ENCODE data around the gene EML1.

The EML1 gene

DNA sequence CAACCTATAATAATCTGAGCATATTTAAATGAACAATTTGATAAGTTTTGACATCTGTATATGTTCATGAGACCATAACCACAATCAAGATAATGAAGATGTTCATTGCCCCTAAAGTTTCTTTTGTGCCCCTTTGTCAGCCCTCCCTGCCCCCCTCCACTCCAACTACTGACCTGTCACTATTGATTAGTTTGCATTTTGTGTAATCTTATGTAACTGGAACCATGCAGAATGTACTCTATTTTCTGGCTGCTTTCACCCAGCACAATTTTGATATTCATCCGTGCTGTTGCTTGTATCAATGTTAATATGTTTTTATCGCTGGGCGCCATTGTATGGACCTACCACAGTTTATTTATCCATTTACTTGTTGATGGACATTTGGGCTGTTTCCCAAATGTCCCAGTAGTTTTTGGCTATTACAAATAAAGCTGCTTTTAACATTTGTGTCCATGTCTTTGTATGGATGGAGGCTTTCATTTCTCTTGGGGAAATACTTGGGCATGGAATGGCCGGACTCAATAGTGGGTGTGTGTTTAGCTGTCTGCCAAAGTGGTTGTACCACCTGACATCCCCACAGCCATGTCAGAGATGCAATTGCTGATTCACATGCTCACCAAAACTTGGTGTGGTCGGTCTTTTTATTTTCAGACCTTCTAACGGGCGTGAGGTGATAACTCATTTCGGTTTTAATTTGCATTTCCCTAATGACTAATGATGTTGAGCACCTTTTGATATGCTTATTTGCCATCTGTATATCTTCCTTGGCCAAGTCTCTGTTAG, 38.9 kb downstream of the EML1 start:
- no peak for DNase-seq

- no peak for DNase-seq
Observed at GRCh38 chr14:99837822-99838221, 44.6 kb downstream of the EML1 start.

DNA sequence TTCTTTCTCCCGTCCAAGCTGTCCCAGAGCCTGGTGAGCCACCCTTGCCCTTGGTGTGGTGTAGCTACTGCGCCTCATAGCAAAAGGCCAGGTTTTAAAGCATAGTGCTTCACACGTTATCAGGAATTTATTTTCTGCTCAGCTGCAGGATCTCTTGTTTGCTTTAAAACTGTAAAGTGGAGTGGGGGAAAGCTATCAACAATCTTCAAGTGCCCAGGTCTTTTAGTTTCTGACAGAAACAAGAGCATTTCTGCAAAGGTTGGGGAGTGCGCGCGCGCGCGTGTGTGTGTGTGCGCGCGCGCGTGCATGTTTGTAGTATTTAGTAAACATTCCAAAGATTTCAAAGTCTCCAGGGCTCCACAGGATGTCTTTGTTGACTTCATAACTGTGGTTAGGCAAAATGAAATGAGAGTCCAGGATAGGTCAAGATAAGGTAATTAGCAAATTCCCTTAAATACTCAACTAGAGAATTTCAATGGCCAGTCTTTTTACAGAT, 45.5 kb downstream of the EML1 start:
- no peak for DNase-seq

DNA sequence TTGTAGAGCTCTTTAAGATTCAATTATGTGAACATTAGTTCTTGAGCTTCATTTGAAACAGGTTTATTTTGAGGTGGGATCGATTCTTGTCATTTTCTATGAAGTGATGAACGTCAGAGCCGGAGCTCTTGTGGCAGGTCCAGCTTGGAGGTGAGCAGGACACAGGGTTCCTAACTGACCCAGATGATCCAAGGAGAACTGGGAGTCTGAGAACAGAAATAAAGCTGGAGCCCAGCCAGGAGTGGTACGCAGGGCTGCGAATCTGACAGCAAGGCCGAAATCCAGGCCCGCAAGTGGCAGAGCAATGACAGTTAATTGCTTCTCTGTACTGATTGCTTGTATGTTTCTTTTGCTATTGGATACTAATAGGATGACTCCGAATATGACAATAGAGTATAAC, 46.5 kb downstream of the EML1 start:
- no peak for DNase-seq

GRCh38 chr14:99840265-99840664, 47.1 kb downstream of the EML1 start:
- no peak for DNase-seq

DNA sequence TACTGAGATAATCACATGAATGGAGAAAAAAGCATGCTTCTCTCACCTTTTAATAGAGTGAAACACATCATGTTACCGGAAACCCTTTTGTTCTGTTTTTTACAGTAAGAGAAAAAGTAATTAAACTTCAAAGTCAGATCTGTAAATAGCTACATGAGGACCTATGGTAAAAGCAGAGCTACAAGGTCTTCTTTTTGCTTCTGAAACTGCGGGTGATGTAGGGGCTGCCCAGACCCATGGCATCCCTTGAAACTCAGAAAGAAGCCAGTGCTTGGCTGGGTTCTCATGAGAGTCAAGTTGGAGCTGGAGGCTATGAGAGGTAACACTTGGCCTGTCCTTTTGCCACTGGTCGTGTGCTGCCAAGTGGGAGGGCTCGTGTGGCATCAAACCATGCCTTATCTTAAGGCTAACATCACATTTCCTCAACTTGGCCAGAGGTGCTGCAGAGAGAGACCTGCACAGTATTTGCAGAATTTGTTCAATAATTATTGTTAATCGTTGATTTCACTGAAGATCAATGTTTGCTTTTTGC, 47.6 kb downstream of the EML1 start:
- DNase-seq = no peak

GRCh38 chr14:99841436-99842071, 48.3 kb downstream of the EML1 start:
- no peak for DNase-seq

DNA sequence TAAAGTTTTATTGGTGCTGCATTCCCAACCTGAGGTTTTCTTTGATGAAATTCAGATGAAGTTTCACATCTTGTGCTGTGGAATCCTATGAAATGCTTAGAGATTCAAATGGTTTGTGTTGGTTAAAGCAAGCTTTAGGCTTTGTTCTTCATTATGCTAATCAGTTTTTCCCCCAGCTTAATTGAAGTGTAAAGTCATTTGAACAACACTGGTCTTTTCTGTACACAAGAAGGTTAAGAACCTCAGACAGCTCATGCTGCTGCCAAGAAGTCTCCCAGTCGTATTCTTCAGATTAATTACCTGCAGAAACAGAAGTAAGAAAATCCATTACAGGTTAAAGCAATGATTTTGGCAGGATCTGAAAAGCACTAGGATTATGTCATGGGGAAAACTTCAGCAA, 48.9 kb downstream of the EML1 start:
- no peak for DNase-seq

DNA sequence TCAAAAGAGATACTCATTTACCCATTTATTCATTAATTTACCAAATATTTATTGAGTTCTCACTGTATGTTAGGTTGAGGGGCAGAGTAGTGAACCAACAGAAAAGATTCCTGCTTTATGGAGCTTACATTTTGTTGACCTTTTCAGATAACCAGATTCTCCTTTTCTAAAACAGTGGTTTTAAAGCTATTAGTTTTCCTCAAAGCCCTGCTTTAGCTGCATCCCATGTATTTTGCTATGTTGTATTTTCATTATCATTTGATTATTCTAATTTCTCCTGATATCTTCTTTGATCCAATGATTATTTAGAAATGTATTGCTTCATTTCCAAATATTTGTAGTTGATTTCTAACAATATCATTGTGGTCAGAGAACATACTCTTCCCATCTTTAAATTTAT, 53.6 kb downstream of the EML1 start:
- DNase-seq = no peak

DNA sequence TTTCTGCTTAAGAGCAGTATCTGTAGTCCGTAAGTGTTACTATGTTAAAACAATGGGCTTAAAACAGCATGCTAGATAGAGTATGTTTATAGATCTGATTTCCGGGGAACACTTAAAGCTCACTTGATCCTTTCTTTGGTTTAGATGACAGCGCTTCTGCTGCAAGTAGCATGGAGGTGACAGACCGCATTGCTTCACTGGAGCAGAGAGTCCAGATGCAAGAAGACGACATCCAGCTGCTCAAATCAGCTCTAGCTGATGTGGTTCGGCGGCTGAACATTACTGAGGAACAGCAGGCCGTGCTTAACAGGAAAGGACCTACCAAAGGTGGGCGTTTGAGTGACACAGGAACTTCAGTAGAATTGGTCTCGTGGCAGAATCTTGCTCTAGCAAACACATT, 57.5 kb downstream of the EML1 start:
- no peak for DNase-seq

DNA sequence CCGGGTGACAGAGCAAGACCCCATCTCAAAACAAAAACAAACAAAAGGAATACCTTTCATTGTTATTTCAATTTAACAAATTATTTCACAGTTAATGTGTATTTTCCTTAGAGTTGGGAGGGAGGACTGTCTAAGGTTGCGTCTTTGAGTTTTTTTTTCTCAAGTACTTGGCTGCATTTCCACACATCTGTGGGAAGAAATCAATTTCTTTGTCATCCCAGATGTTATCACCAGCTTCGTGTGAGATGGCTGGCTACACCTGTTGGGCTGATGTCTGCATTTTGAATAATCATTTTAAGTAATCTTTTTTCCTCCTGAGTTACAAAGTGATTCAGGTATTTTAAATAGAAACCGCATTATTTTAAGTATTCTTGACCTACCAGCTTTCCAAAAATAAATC, 59.4 kb downstream of the EML1 start:
- DNase-seq = no peak

DNA sequence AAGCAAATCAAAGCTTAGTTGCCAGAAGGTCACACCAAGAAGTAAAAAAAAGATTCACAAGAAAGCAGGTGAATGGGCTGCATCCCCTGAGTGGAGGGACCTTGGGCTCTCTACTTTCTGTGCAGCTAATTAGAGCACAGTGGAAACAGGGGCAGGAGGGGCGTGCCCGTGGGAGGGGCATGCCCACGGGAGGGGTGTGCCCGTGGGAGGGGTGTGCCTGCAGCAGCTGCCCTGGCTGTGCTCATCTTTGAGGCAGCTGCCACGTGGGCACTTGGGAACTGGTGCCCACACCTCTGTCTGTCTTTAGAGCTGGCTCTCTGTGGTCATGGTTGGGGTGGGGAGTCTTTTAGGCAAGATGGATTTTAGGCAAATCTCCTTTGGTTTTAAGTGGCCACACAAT, 60.0 kb downstream of the EML1 start:
- no peak for DNase-seq

DNA sequence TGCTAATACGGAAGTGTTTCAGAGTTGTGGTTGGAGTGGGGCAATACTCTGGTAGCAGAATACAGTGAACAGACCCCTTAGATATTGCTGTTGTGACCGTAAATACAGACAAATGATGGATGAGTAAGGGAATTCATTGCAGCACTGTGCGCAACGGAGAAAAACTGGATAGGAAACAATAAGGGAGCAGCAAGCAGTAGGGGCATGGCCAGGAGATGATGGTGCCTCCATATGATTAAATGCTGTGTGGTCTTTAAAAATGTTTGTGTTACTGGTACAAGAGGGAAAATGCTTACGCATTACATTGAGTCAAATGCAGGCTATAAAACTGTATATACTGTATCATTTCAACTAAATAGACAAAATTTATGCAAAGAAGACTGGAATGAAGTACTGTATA, 61.6 kb downstream of the EML1 start:
- DNase-seq = no peak

GRCh38 chr14:99855271-99855670, 62.1 kb downstream of the EML1 start:
- DNase-seq = no peak

- no peak for DNase-seq
Observed at GRCh38 chr14:99857551-99857950, 64.3 kb downstream of the EML1 start.

GRCh38 chr14:99860219-99860618, 67.0 kb downstream of the EML1 start:
- no peak for DNase-seq

DNA sequence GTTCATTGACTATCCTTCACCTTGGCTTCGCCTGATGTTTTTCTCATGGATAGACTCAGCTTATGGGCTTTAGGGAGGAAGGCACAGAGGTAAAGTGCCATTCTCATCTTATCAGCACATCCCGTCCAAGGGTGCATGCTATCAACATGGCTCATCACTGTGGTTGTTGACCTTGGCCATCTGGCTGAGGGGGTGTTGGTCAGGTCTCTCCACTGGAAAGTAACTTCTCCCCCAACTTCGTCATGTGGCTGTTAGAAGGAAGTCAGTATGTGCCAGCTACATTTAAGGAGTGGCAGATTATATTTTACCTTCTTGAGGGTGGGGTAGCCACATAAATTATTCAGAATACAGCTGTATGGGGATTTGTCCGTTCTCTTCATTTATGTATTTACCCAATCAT, 68.9 kb downstream of the EML1 start:
- no peak for DNase-seq

GRCh38 chr14:99863059-99863458, 69.8 kb downstream of the EML1 start:
- no peak for DNase-seq

GRCh38 chr14:99865408-99865807, 72.2 kb downstream of the EML1 start:
- no peak for DNase-seq

GRCh38 chr14:99870617-99871016, 77.4 kb downstream of the EML1 start:
- DNase-seq = no peak

GRCh38 chr14:99871771-99872170, 78.6 kb downstream of the EML1 start:
- DNase-seq = no peak

DNA sequence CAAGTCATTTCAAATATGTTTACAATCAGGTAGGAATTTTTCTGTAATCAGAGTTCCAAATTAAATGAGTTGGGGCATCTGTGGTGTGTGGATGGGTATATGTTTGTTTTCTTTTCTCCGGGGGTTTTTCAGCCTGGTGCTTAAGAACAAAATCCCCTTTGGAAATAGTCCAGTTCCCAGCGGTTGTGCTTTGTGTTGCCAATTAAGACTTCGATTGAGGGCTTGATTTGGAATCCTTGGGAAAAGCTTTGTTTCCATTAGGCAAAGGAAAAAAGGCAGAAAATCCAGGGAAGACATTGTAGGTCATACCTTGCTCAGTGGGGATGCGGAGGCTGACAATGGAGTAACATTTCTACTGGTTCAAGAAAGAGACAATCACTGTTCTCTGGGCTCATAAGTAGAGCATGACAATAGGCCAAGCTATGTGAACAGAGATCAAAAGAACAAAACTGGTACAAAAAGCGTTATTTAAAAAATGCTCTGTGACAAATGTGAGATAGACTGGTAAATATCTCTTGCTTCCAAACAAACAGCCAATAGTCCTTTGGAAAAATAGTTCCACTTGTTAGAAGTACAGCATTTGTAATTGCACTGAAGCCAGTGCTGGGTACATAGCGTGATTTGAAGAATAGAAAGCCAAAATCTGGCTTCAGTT, 79.7 kb downstream of the EML1 start:
- DNase-seq = no peak

GRCh38 chr14:99873653-99874052, 80.4 kb downstream of the EML1 start:
- no peak for DNase-seq

GRCh38 chr14:99874306-99874705, 81.1 kb downstream of the EML1 start:
- DNase-seq = no peak

Measured in NCI-H1417 treated with DMSO at 0.1 percent for 48 hours (cell line).